SIG-M5 treated with dmso at 0.1 percent for 504 hours (cell line): Measurements from ENCODE around the gene TEFM.
A peak's percentile ranks its signal among the peaks of the same experiment; 100 is the strongest.
"Not testable (repeated sequence)": the region's sequence is repeated elsewhere in the genome, so short reads cannot be mapped to it uniquely, and the experiment has no call there.

Source experiments
- DNase-seq: peaks from one replicate; lab custom pipeline; 2025; ENCODE audit not compliant: unreplicated experiment; lab: John Stamatoyannopoulos, UW

TEFM gene

GRCh38 chr17:30921544-30922196, 15.6 kb upstream of the TEFM start, which contains the start of gene ADAP2:
ADAP2 (plus strand) TSS chr17:30921945; CDS start chr17:30922015, 70 bp downstream.
- DNase-seq: peak; percentile 69

GRCh38 chr17:30920683-30921543, 14.9 kb upstream of the TEFM start:
- DNase-seq: no peak

GRCh38 chr17:30920282-30920681, 14.2 kb upstream of the TEFM start:
- no peak for DNase-seq

- no peak for DNase-seq
These were observed 11.0 kb upstream of the TEFM start for GRCh38 chr17:30917050-30917449.

DNA sequence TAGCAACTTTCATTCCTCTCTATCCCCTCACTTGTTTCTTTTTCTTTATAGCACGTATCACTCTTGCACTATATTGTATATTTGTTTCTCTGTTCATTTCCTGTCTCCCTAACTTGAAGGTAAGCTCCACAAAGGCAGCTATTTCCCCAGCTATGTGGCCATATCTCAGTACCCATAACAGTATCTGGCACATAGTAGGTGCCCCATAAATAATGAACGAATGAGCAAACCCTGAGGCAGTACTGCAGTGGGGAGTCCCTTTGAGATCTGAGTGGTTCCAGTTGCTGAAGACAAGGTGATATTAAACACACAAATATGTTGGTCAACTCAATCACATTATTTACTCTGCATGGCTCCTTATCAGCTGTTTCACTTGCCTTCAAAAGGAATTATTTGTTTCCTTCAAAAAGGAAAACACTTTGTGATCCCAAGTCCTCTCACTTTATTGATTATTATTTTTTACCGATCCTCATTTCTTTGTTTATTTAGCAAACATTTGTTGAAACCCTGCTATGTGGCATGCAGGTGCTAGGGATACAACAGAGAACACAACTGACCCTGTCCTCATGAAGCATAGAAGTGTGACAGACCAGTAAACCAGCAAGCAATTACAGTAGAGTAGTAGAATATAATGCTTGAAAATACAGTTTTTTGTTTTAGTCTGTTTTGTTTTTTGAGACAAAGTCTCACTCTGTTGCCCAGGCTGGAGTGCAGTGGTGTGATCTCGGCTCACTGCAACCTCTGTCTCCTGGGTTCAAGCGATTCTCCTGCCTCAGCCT, 10.0 kb upstream of the TEFM start:
- DNase-seq: no peak

DNA sequence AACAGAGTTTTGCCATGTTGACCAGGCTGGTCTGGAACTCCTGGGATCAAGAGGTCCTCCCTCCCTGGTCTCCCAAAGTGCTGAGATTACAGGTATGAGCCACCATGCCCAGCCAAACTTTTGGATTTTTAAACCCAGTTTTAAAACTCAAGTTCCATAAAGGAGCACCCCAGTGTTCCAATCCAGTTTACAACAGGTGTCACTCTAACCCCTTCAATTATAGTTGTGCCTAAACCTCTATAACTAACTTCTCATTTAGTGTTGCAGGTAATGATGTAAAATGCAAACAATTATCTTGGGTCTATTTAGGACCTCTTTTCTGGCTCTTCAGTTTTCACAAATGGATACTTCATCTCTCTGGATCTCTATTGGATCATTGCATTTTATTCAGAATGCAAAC, 7.9 kb upstream of the TEFM start:
- no peak for DNase-seq

- DNase-seq: not testable (repeated sequence)
These were observed 4.1 kb upstream of the TEFM start for GRCh38 chr17:30910151-30910550.

DNA sequence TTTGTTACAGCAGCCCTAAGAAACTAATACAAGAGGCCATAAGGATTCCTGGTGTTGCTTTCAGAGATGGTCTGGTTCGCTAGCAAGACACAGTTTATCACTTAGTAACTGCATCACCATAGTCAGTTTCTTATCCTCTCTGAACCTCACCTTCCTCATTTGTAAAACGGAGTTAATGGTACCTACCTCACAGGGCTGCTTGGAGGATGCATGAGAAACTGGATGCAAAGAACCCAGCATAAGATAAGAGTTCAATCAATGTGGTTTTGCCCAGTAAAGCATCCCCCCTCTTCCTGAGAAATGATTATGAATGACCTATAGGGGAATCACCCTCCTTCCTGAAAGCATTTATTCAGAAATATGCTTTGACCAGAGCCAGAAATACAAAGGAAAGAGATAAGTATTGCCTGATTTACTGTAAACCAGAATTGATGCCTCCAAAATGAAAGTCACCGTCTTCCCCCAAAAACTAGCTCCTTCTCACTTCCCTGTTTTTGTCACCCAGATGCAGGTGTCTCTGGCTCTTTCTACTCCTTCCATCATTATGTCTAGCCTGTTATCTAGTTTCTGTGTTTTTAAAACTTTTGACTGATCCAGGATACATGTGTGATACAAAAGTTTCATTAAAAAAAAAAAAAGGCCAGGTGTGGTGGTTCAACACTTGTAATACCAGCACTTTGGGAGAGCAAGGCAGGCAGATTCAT, 2.8 kb upstream of the TEFM start:
- no peak for DNase-seq

DNA sequence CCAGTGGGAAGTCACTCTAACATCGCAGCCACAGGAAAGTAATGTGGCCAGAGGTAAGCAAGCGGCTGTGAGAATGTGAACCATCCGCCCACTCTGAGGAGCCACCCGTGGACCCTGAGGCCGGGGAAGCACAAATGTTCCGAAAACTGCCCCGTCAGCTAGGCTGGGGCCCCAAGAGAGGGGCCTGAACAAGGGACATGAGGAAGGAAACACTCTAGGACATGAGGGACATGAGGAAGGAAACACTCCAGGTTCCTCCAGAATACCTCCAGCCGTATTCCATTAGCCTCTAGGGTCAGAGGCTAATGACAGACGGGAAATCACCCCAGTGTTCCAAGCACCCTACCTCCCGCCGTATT, 317 bp downstream of the TEFM start:
- DNase-seq: no peak

DNA sequence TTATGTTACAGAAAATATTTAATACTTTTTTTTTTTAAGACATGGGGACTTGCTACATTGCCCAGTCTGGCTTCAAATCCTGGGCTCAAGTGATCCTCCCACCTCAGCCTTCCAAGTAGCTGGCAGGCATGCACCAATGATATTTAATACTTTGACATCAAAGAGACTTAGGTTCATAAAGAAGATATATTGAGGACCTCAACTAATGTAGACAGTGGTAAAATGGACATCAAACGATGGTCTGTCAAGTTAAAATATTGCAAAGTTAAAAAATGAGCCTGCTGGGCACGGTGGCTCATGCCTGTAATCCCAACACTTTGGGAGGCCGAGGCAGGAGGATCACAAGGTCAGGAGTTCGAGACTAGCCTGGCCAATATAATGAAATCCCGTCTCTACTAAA, 8.7 kb downstream of the TEFM start:
- no peak for DNase-seq

GRCh38 chr17:30894236-30894635, 11.8 kb downstream of the TEFM start:
- DNase-seq: no peak

DNA sequence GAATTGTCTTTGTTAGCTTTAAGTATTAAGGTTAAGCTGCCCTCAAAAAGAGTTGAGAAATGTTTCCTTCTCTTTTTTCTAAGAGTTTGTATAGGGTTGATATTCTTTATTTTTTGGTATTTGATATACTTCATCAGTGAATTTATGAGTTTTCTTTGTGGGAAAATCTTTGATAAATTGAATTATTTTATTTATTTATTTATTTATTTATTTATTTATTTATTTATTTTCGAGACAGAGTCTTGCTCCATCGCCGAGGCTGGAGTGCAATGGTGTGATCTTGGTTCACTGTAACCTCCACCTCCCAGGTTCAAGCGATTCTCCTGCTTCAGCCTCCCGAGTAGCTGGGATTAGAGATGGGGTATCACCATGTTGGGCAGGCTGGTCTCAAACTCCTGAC, 19.9 kb downstream of the TEFM start:
- DNase-seq: no peak

DNA sequence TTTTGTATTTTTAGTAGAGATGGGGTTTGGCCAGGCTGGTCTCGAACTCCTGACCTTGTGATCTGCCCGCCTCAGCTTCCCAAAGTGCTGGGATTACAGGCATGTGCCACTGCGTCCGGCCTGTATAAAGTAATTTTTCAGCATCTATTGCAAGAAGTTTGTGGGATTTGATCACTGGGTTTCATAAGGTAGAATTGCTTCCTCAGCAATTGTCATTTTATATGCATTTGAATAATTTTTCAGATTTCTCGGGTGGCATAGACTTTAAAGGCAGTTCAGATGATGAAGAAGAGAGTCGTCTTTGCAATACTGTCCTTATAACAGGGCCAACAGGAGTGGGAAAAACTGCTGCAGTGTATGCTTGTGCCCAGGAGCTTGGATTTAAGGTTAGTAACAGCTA, 37.0 kb downstream of the TEFM start:
- DNase-seq: no peak

DNA sequence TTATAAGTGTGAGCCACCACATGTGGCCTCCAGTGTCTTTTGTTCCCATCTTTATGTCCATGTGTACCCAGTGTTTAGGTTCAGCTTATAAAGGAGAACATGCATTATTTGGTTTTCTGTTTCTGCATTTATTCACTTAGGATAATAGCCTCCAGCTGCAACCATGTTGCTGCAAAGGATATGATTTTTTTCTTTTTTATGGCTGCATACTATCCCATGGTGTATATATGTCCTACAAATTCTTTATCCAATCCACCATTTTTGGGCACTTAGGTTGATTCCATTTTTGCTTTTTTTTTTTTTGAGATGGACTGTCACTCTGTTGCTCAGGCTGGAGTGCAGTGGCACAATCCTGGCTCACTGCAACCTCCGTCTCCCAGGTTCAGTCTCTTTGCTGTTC, 41.4 kb downstream of the TEFM start:
- DNase-seq: no peak

DNA sequence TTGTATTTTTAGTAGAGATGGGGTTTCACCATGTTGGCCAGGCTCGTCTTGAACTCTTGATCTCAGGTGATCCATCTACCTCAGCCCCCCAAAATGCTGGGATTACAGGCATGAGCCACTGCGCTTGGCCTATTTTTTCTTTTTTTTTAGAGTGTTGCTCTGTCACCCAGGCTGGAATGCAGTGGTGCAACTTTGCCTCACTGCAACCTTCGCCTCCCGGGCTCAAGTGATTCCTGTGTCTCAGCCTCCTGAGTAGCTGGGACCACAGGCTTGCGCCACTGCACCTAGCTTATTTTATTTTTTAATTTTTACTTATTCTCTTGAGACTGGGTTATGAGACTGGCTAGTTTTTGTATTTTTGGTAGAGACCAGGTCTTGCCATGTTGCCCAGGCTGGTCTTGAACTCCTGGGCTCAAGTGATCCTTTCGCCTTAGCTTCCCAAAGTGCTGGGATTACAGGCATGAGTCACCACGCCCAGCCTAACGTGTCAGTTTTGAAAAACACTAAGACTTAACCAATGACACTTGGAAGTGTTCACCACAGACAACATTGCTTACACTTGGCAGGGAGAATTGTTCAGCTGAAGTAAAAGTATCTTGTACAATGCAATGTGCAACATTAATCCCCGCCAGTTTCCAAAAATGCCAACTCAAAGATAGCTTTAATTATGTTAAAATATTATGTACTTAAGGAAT, 47.3 kb downstream of the TEFM start:
- DNase-seq: no peak

- no peak for DNase-seq
These were observed 51.9 kb downstream of the TEFM start for GRCh38 chr17:30854146-30854545.
